Right atrium auricular region (tissue), 2 donors: Measurements from ENCODE around the gene RHOBTB1. TPM values are rescaled to one million over a fixed set of nuclear protein-coding genes. Genes with fewer than 3 reads are reported as not detected.

Experiments used
- DNase-seq: peaks from one replicate; pipeline ENCODE4 v3.0.0-alpha.2; 2019; ENCODE audit warnings: low spot score
- H3K27ac ChIP-seq, 2 donors: fragments of 200-600 bp; sonication (generic); 1 replicate in 1 of 2; 2 replicates in 1 of 2; pipeline ENCODE4 v1.5.1; 2016 to 2019
- H3K27me3 ChIP-seq, 2 donors: fragments of 200-600 bp; sonication (generic); one replicate each; pipeline versions ENCODE4 v1.5.1 to v1.6.0; 2017 to 2019
- H3K36me3 ChIP-seq: fragments of 200-600 bp; sonication (generic); one replicate; pipeline ENCODE4 v1.5.1; 2016
- H3K4me1 ChIP-seq, 2 donors: fragments of 200-600 bp; sonication (generic); one replicate each; pipeline versions ENCODE4 v1.5.1 to v1.6.0; 2017 to 2019
- H3K4me3 ChIP-seq, 2 donors: fragments of 200-600 bp; sonication (generic); 1 replicate in 1 of 2; 2 replicates in 1 of 2; pipeline ENCODE4 v1.5.1; 2017 to 2019; ENCODE audit warnings: mild to moderate bottlenecking in 1 of 2, moderate library complexity in 1 of 2
- H3K9me3 ChIP-seq, 2 donors: fragments of 200-600 bp; sonication (generic); one replicate each; pipeline ENCODE4 v1.5.1; 2019
- CTCF ChIP-seq, 2 donors: fragments of 200-600 bp; sonication (generic); IDR thresholded peaks; one replicate each; pipeline ENCODE4 v1.5.1; 2019; ENCODE audit warnings: antibody characterized with exemption in 2 of 2
- total RNA-seq, 2 donors: library from RNA; depleted of rRNA; stranded (reverse); fragments of >200 nt; gene quantifications; one replicate each; pipeline ENCODE4 v1.1.0, GENCODE V29; 2016

Gene RHOBTB1
- total RNA-seq, 2 donors from 2014 or later: 13.2 to 16.8 TPM

DNA sequence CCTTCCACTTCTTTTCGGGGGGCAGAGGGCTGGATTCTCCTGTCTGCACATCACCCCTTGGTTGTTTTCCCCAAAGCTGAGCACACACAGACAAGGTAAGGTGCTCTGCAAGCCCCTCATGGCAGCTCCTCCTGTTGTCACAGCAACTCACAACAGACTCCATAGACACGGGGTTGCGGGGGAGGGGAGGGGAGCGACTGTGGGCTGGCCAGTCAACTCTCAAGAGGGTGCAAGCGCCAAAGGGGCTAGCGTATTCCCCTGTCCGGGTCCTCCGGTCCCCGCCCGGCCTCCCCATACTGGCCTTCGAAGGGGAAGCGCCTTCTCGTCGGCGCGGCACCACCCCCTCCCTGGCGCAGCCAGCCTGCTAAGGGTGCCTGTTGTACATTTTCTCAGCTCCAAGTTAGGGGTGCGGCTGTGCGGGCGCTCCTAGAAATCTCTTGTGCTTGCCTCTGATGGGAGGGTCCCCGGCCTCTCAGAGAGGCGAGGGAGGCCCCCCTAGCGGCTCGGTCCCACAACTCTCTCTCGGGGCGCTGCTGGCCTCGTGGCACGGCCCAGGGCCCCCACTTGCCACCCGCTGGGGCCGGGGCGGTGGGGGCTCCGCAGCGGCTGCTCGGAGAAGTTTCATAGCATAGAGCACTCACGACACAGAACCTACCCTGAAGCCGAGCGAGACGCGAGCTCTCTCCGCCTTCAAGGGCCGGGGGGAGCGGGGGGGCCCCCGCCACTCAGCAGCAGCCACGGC, 498 bp downstream of the RHOBTB1 start:
- H3K36me3 ChIP-seq: no peaks in the 10 kb centered on the region
- peak; percentile 75 for DNase-seq
- H3K27me3 ChIP-seq: no peaks in the 10 kb centered on the region
- H3K4me3 ChIP-seq: peak overlapping the region; percentile 59 to 91
- H3K9me3 ChIP-seq: no peaks in the 10 kb centered on the region
- peaks cover 0 to 37% of the 10 kb centered on the region in 2 donors for H3K4me1 ChIP-seq
- no peak for TF ChIP-seq CTCF (IDR thresholded peaks at IDR 0.05)
- H3K27ac ChIP-seq: peak overlapping the region; percentile 98 to 99

DNA sequence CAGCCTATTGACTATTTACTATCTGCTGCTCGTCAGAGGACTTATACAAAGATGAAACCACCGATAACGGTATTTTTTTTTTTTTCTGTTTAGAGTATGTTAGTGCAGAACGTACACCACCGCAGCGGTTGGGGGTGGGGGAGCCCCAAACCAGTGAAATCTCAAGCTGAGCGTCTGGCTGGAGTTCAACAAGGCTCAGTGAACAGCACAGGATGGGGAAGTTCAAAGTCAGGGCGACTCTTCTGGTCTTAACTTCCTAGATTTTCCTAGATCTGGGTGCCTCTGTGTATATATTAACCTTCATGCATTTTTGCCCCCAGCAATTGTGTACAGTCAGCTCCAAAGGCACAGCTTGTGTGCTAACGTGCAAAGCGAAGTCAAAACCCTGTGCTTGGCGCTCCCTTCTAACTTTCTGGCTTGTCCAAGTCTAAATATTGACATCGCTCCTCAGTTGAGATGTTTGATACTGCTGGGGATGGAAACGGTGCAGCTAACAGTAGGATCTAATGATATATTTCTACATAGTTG, 1.1 kb downstream of the RHOBTB1 start:
- TF ChIP-seq CTCF (IDR thresholded peaks at IDR 0.05): no peak
- Histone ChIP-seq H3K4me3 (peak overlapping the region; percentile 59 to 91), H3K4me1 (peaks cover 0 to 37% of the 10 kb centered on the region in 2 donors), H3K27me3 (no peaks in the 10 kb centered on the region), H3K9me3 (no peaks in the 10 kb centered on the region), H3K36me3 (no peaks in the 10 kb centered on the region), H3K27ac (peak overlapping the region; percentile 98 to 99)
- peak; percentile 62 for DNase-seq

DNA sequence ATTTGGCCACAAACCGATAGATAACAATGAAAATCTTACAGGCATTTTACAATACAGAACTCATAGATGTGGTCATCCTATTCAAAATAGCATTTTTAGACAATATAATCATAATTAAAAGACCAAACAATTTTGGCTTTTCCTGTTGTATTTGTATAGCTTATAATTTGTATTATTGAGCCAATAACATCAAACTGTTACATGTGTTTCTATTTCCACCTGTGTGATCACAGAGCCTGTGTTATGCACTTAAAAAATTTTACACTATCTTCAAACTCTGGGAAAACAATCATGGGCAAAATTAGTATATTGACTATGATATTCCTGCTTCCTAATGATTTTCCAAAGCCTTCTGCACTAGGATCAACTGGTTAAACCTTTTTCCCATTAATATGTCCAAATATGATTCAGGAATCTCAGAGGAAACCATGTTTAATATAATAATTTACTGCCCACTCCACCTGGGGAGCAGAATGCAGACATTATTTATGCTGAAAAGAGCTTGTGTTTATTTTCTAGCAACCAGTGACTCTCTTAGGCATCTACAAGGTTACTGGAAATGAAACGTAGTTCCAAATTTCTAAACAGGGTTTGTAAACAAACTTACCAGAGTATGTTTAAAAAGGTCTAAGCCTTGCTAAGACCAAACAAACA, 1.7 kb downstream of the RHOBTB1 start:
- Histone ChIP-seq H3K4me3 (peak overlapping the region; percentile 59 to 91), H3K36me3 (no peaks in the 10 kb centered on the region), H3K9me3 (no peaks in the 10 kb centered on the region), H3K27ac (peak overlapping the region; percentile 98 to 99), H3K4me1 (peaks cover 0 to 41% of the 10 kb centered on the region in 2 donors), H3K27me3 (no peaks in the 10 kb centered on the region)
- TF ChIP-seq CTCF (IDR thresholded peaks at IDR 0.05): no peak
- DNase-seq: no peak

DNA sequence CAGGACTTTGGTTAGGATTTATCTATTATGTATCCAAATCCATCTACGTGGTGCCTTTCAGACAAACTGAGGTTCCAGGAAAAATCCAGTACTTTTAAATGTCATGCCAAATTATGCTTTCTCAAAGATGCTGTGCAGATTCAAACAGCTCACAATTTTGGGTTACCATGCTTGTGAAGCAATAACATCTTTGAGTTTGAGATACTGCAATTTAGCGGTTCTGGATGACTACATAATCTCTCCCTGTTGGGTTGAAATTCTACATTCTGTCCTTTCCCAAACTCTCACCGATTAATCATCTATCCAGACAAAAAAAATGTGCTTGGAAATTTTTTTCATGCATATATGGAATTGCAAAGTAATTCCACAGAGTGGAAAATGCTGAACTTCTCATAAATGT, 3.5 kb downstream of the RHOBTB1 start:
- Histone ChIP-seq H3K4me3 (no peak overlapping the region), H3K27me3 (no peaks in the 10 kb centered on the region), H3K36me3 (peaks cover 6% of the 10 kb centered on the region), H3K27ac (peak overlapping the region in 1 of 2 donors; percentile 22), H3K4me1 (peaks cover 0 to 46% of the 10 kb centered on the region in 2 donors), H3K9me3 (no peaks in the 10 kb centered on the region)
- no peak for TF ChIP-seq CTCF (IDR thresholded peaks at IDR 0.05)
- no peak for DNase-seq

DNA sequence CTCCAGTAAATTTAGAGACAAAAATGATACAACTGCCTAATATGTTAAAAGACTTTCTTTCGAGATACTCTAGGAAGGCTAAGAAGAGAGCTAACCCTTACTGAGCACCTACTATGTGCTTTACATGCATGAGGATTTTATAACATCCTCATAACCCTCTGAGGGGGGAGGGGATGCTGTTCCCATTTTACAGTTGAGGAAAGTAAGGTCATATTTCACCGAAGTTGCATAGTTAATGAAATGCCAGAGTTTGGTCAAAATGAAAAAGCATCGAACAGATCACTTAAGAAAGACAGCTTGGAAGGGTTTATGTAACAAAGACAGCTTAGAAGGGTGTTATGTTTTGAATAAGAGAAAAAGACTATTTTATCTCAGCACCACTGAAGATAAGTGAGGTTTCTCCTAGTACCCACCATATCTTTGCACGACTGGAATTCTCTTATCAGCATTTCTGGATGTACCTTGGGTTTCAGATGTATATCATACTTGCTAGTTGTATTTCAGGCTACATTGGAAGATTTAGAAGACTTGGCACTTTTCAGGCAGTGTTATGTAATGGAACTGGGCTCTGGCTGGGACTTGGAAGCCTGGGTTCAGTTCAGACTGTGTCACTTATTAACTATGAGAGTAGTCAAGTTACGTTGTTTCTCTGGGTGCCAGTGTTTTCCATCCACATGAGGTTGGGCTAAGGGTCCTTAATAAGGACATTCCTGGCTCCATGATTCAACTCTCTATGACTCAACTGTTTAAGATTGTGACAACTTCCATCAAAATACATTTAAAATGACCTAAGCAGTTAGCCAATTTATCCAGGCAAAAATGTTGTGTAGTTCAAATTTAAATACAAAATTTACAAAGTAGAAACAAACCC, 6.0 kb downstream of the RHOBTB1 start:
- no peaks in the 10 kb centered on the region for H3K27me3 ChIP-seq
- peaks cover 7% of the 10 kb centered on the region for H3K36me3 ChIP-seq
- peaks cover 0 to 49% of the 10 kb centered on the region in 2 donors for H3K4me1 ChIP-seq
- no peak for DNase-seq
- H3K27ac ChIP-seq: peak overlapping the region; percentile 13 to 59
- H3K4me3 ChIP-seq: no peak overlapping the region
- no peaks in the 10 kb centered on the region for H3K9me3 ChIP-seq
- no peak for TF ChIP-seq CTCF (IDR thresholded peaks at IDR 0.05)
